ENCODE results near the gene ATP11A.
"Not testable (repeated sequence)": the region's sequence is repeated elsewhere in the genome, so short reads cannot be mapped to it uniquely, and the experiment has no call there.

ATP11A gene

DNA sequence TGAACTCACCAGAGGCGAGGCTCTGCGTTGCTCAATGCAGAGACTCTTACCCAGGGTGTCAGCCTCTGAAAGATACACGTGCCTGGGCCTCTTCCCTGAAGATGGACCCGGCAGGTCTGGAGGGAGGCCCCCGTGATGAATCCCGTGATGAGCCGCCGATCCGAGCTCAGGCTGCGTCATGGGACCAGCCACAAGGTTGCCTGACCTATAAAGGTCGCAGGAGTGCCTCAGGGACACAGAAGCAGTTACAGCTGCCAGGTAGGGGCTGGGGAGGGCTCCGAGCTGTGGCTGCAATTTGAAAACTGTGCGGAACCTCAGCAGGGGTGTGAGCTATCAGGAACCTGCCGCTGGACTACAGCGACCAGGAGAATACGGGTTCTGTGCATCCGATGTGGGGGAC, 10.5 kb upstream of the ATP11A start:
- Mint-ChIP-seq H3K36me3 (no peaks in the 10 kb centered on the region), H3K9me3 (no peaks in the 10 kb centered on the region), H3K4me3 (no peak overlapping the region), H3K27ac (no peak overlapping the region), H3K4me1 (peaks cover 15% of the 10 kb centered on the region), H3K27me3 (peaks cover 24% of the 10 kb centered on the region)
- DNase-seq = no peak
- CTCF ChIA-PET = no interaction called here

DNA sequence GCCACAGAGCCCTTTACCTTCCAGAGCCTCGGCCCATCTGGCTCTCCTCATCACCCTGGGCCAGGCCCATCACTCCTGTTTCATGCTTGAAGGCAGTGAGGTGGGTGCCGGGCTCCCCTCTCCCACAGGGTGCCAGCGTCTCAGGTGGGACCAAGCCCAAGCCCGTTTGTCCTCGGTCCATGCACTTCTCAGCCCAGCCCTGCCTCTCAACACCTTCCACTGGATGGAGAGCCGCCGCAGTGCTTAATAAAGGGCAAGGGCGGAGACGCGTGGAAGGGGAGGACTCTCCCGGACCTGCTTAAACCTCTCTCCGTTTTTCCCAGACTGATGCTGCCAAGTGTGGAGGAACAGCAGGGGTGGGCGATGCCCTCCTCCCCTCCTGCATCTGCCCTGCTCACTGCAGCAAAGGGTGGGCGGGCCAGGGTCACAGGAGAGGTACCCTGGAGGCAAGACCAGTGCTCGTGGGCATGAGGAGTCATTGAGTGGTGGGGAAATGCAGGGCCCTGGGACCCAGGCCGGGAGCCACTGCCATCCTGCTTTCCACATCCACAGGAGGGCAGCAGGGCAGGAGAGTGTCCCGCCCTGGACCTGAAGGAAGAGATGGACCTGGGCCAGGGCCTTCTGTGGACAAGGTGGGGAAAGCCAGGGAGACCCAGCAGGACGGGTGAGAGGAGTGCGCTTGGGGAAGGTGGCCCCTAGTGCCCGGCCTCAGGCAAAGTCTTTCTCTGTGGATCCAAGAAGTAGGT, 9.7 kb upstream of the ATP11A start:
- Mint-ChIP-seq H3K9me3 (no peaks in the 10 kb centered on the region), H3K27me3 (peaks cover 21% of the 10 kb centered on the region)
- CTCF ChIA-PET = no interaction called here

GRCh38 chr13:112680741-112681360, 9.0 kb upstream of the ATP11A start:
- peaks cover 5% of the 10 kb centered on the region for H3K4me1 Mint-ChIP-seq
- H3K27me3 Mint-ChIP-seq = peaks cover 21% of the 10 kb centered on the region
- CTCF ChIA-PET = no interaction called here
- H3K4me3 Mint-ChIP-seq = no peak overlapping the region
- no peaks in the 10 kb centered on the region for H3K9me3 Mint-ChIP-seq
- no peak for DNase-seq
- no peak overlapping the region for H3K27ac Mint-ChIP-seq
- no peaks in the 10 kb centered on the region for H3K36me3 Mint-ChIP-seq

More for the DNA sequence above, 9.7 kb upstream of the ATP11A start:
- DNase-seq = no peak
- H3K36me3 Mint-ChIP-seq = no peaks in the 10 kb centered on the region
- peaks cover 8% of the 10 kb centered on the region for H3K4me1 Mint-ChIP-seq
- H3K4me3 Mint-ChIP-seq = no peak overlapping the region
- no peak overlapping the region for H3K27ac Mint-ChIP-seq

GRCh38 chr13:112683581-112683980, 6.3 kb upstream of the ATP11A start:
- Mint-ChIP-seq H3K4me3 (no peak overlapping the region), H3K4me1 (peaks cover 24% of the 10 kb centered on the region), H3K27me3 (peaks cover 21% of the 10 kb centered on the region), H3K9me3 (no peaks in the 10 kb centered on the region), H3K27ac (no peak overlapping the region), H3K36me3 (peaks cover 11% of the 10 kb centered on the region)
- CTCF ChIA-PET = no interaction called here
- no peak for DNase-seq

DNA sequence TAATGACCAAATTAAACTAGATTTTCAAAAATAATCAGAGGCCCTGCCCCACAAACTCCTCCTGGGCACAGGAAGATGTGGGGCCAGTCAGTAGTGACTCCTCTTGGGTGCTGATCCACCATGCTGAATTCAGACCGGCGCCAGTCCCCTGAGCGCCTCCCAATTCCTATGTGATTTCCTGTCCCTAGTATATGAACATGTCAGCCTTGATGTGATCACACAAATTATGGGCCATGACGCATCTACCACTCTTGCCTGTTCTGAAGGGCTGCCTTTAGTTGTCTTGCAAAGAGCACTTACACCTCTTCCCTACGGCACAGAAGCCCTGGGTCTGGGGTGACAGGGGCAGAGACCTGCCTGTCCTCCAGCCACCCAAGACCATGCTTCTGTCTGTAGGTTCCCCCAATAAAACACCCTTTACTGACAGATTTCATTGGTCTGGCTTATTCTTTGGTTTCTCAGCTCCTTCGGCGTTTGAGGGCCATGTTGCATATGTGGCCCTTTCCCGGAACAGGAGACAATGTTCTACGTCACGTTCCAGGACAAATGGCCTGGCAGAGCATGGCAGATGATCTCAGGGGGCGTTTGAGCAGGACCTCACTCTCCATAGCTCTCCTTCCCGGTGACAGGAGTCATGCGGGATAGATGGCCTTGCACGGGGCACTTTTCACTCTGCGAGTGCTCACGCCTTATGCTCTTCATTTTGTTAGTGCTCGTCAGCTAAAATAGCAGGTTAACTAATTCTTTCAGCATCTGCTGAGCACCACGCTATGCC, 5.6 kb upstream of the ATP11A start:
- H3K27ac Mint-ChIP-seq = no peak overlapping the region
- H3K36me3 Mint-ChIP-seq = peaks cover 11% of the 10 kb centered on the region
- CTCF ChIA-PET = no interaction called here
- no peak overlapping the region for H3K4me3 Mint-ChIP-seq
- H3K4me1 Mint-ChIP-seq = peaks cover 30% of the 10 kb centered on the region
- no peak for DNase-seq
- H3K9me3 Mint-ChIP-seq = no peaks in the 10 kb centered on the region
- peaks cover 21% of the 10 kb centered on the region for H3K27me3 Mint-ChIP-seq

- Mint-ChIP-seq H3K4me1 (peaks cover 30% of the 10 kb centered on the region), H3K27me3 (peaks cover 10% of the 10 kb centered on the region), H3K36me3 (peaks cover 11% of the 10 kb centered on the region)
- DNase-seq, CTCF ChIA-PET, H3K9me3 Mint-ChIP-seq, H3K27ac Mint-ChIP-seq, H3K4me3 Mint-ChIP-seq: not testable (repeated sequence)
These were observed 4.5 kb upstream of the ATP11A start for GRCh38 chr13:112685189-112685805.

DNA sequence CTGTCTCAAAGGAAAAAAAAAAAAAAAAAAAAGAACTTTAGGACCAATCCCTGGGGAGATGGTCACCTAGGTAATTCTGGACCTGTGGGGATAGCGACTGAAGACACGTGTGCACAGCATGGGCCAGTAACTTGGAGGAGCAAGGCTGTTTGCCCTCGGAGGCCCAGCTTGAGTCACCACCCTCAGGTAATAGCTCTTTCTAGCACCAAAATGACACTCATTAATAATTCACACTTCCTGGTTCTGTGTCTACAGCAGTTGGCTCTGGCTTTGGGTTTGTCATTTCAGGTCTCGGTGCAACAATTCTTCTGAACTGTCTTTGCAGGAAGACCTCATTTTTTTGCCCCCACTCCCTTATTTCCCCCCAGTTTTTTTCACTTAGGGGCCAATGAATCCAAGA, 3.9 kb upstream of the ATP11A start:
- H3K27ac Mint-ChIP-seq = no peak overlapping the region
- peaks cover 11% of the 10 kb centered on the region for H3K36me3 Mint-ChIP-seq
- no peaks in the 10 kb centered on the region for H3K9me3 Mint-ChIP-seq
- no peak for DNase-seq
- CTCF ChIA-PET = no interaction called here
- H3K27me3 Mint-ChIP-seq = peaks cover 6% of the 10 kb centered on the region
- peaks cover 33% of the 10 kb centered on the region for H3K4me1 Mint-ChIP-seq
- H3K4me3 Mint-ChIP-seq = no peak overlapping the region

- H3K4me1 Mint-ChIP-seq = peaks cover 33% of the 10 kb centered on the region
- CTCF ChIA-PET = no interaction called here
- H3K9me3 Mint-ChIP-seq = no peaks in the 10 kb centered on the region
- no peak for DNase-seq
- H3K36me3 Mint-ChIP-seq = peaks cover 11% of the 10 kb centered on the region
- H3K27ac Mint-ChIP-seq = no peak overlapping the region
- H3K4me3 Mint-ChIP-seq = no peak overlapping the region
- H3K27me3 Mint-ChIP-seq = peaks cover 6% of the 10 kb centered on the region
These were observed 3.5 kb upstream of the ATP11A start for GRCh38 chr13:112686364-112686763.

GRCh38 chr13:112686987-112687386, 2.9 kb upstream of the ATP11A start:
- H3K27ac Mint-ChIP-seq = no peak overlapping the region
- no peaks in the 10 kb centered on the region for H3K9me3 Mint-ChIP-seq
- H3K4me3 Mint-ChIP-seq = no peak overlapping the region
- H3K27me3 Mint-ChIP-seq = no peaks in the 10 kb centered on the region
- no peak for DNase-seq
- H3K4me1 Mint-ChIP-seq = peaks cover 40% of the 10 kb centered on the region
- CTCF ChIA-PET = no interaction called here
- H3K36me3 Mint-ChIP-seq = peaks cover 13% of the 10 kb centered on the region

- H3K36me3 Mint-ChIP-seq = peaks cover 13% of the 10 kb centered on the region
- no peak for DNase-seq
- CTCF ChIA-PET = interaction anchor here (1.3 to 2.0 kb wide), 3 partner anchors 13 to 186 kb away, joined by 4 to 6 read pairs (median 6); no protein-coding TSS in a partner anchor
- H3K4me3 Mint-ChIP-seq = peak overlapping the region; percentile 79
- H3K27me3 Mint-ChIP-seq = no peaks in the 10 kb centered on the region
- H3K9me3 Mint-ChIP-seq = no peaks in the 10 kb centered on the region
- H3K4me1 Mint-ChIP-seq = peaks cover 50% of the 10 kb centered on the region
- H3K27ac Mint-ChIP-seq = peak overlapping the region; percentile 92
These were observed 1.8 kb upstream of the ATP11A start for GRCh38 chr13:112687836-112688559.

DNA sequence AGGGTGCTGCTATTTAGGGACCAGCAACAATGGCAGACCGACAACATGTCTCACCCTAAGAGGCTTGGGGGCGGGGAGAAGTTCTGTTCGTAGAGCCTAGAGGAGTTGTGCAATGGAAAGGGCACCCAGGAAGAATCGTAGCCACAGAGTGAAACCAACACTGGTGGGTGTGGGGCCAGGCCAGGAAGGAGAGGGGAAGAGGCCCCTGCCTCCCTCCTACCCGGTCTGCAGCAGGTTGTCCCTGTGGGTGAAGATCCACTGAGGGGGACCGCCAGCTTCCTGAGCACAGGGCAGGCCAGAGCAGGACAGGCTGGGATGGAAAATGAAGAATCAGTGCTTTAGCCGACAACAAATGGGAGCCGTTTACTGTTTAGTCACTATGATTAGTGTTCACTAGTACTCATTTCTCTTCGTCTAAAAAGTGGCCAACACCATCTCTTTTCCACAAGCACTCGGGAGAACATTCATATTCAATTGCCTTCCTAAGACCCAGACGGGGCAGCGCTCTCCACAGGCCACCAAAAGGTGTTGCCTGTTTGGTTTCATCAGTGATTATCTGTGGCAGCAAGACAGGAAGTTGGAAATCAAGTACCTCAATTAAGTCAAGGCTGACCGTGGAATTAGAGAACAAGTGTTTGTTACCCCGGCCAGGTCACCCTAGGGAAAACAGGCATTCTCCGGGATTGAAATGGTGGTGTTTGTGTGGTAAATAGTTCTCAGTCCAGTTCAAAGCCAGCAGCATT, 1.1 kb upstream of the ATP11A start:
- Mint-ChIP-seq H3K4me1 (peaks cover 54% of the 10 kb centered on the region), H3K36me3 (peaks cover 13% of the 10 kb centered on the region), H3K4me3 (peak overlapping the region; percentile 79), H3K27ac (peak overlapping the region; percentile 92), H3K9me3 (no peaks in the 10 kb centered on the region), H3K27me3 (no peaks in the 10 kb centered on the region)
- DNase-seq = peak; percentile 72
- CTCF ChIA-PET = interaction anchor here (1.2 to 2.0 kb wide), 6 partner anchors 13 to 185 kb away, joined by 3 to 6 read pairs (median 4); no protein-coding TSS in a partner anchor

DNA sequence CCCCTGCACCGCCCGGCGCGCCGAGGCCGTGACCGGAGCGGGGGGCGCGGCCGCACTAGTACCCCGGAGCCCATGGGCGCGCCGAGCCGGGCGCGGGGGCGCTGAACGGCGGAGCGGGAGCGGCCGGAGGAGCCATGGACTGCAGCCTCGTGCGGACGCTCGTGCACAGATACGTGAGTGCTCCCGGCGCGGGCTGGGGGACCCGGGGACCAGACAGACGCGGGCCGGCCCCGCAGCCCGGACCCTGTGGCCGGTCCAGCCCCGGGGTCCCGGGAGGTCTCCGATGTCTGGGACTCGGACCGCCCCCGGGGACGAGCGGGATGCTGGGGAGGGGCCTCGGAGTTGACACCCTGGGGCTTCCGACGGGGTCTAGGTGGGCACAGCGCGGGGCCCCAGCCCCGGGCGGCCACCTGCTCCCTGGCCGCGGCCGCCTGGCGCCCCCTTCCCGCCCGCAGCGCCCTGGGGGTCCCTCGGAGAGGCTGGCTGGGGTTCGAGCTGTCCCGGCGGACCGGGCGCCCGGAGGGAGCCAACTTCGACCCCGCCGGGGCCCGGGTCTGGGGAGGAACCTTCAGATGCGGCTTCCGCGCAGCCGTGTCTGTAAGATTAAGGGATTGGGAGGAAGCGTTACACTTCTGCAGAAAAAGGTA, 568 bp downstream of the ATP11A start:
- CTCF ChIA-PET = interaction anchor here (1.3 to 2.0 kb wide), 2 partner anchors 50 to 184 kb away, joined by 6 to 8 read pairs; no protein-coding TSS in a partner anchor
- peaks cover 16% of the 10 kb centered on the region for H3K36me3 Mint-ChIP-seq
- H3K27me3 Mint-ChIP-seq = no peaks in the 10 kb centered on the region
- H3K9me3 Mint-ChIP-seq = no peaks in the 10 kb centered on the region
- peaks cover 59% of the 10 kb centered on the region for H3K4me1 Mint-ChIP-seq
- peak; percentile 55 for DNase-seq
- H3K4me3 Mint-ChIP-seq = peak overlapping the region; percentile 90
- peak overlapping the region; percentile 90 for H3K27ac Mint-ChIP-seq

DNA sequence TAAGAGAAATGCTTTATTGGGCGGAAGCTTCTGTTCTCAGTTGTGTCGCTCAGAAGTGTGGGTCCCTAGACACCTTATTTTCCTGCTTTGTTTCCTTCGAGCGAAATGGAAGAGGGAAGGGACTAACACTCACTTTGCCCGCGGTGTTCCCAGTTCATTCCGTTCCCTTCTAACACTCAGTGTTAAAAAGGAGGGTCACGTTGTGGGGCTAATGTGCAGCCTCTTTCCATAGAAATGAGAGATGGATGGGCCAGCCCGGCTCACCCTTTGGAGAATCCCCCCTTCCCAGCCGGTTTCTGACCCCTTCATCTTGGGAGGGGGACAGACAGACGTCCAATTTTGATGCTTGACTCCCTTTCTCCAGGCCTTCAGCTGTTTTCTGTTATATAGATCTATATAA, 2.3 kb downstream of the ATP11A start:
- CTCF ChIA-PET = interaction anchor here (0.6 kb wide), 1 partner anchor 1489 kb away, joined by 3 read pairs; no protein-coding TSS in a partner anchor
- Mint-ChIP-seq H3K4me1 (peaks cover 52% of the 10 kb centered on the region), H3K36me3 (peaks cover 18% of the 10 kb centered on the region), H3K27ac (no peak overlapping the region), H3K27me3 (no peaks in the 10 kb centered on the region), H3K9me3 (no peaks in the 10 kb centered on the region), H3K4me3 (peak overlapping the region; percentile 90)
- DNase-seq = no peak
